HUES48 (cell line): ENCODE results near the gene RSRP1.
A peak's percentile ranks its signal among the peaks of the same experiment; 100 is the strongest.

Experiments used
- H3K27ac ChIP-seq: one replicate; pipeline ENCODE4 v1.7.0; 2013; ENCODE audit warnings: low read depth, low read length, inconsistent platforms
- H3K27me3 ChIP-seq: 2 replicates; pipeline ENCODE4 v1.6.1; 2013; ENCODE audit warnings: mild to moderate bottlenecking, low read length; ENCODE audit not compliant: control insufficient read depth, insufficient read depth
- H3K36me3 ChIP-seq: 2 replicates; pipeline ENCODE4 v1.6.1; 2013; ENCODE audit warnings: low read length; ENCODE audit not compliant: control insufficient read depth, insufficient read depth
- H3K4me1 ChIP-seq: 2 replicates; pipeline ENCODE4 v1.6.1; 2013; ENCODE audit warnings: mild to moderate bottlenecking, low read length; ENCODE audit not compliant: control insufficient read depth, insufficient read depth
- H3K4me3 ChIP-seq: 2 replicates; pipeline ENCODE4 v1.5.1; 2013; ENCODE audit warnings: mild to moderate bottlenecking, low read depth, low read length
- H3K9ac ChIP-seq: 2 replicates; pipeline ENCODE4 v1.6.1; 2013; ENCODE audit warnings: mild to moderate bottlenecking, low read depth, low read length, moderate library complexity
- H3K9me3 ChIP-seq: 2 replicates; pipeline ENCODE4 v1.6.1; 2013; ENCODE audit warnings: low read length; ENCODE audit not compliant: control insufficient read depth, insufficient read depth

The RSRP1 gene

GRCh38 chr1:25255706-25256577 lies 8.7 kb upstream of the RSRP1 start:
- Histone ChIP-seq H3K36me3 (no peaks in the 10 kb centered on the region), H3K9me3 (no peaks in the 10 kb centered on the region), H3K4me1 (peaks cover 12% of the 10 kb centered on the region), H3K4me3 (no peak overlapping the region), H3K9ac (no peak overlapping the region), H3K27ac (no peak overlapping the region), H3K27me3 (no peaks in the 10 kb centered on the region)

- H3K27ac ChIP-seq = peak overlapping the region; percentile 90
- H3K36me3 ChIP-seq = no peaks in the 10 kb centered on the region
- no peak overlapping the region for H3K4me3 ChIP-seq
- peaks cover 12% of the 10 kb centered on the region for H3K4me1 ChIP-seq
- H3K9me3 ChIP-seq = no peaks in the 10 kb centered on the region
- H3K27me3 ChIP-seq = no peaks in the 10 kb centered on the region
- H3K9ac ChIP-seq = no peak overlapping the region
These were observed 6.7 kb upstream of the RSRP1 start for GRCh38 chr1:25253911-25254310.

GRCh38 chr1:25247829-25248754 lies 838 bp upstream of the RSRP1 start:
- H3K4me1 ChIP-seq = peaks cover 10% of the 10 kb centered on the region; the same call in 1 of the 2 replicates
- H3K9me3 ChIP-seq = no peaks in the 10 kb centered on the region
- H3K27me3 ChIP-seq = no peaks in the 10 kb centered on the region
- H3K36me3 ChIP-seq = peaks cover 27% of the 10 kb centered on the region
- H3K9ac ChIP-seq = peak overlapping the region; percentile 2
- peak overlapping the region; percentile 96 for H3K27ac ChIP-seq
- H3K4me3 ChIP-seq = peak overlapping the region; percentile 98

GRCh38 chr1:25246600-25247023 lies 642 bp downstream of the RSRP1 start:
- no peaks in the 10 kb centered on the region for H3K27me3 ChIP-seq
- peak overlapping the region; percentile 89 for H3K9ac ChIP-seq
- peak overlapping the region; percentile 96 for H3K27ac ChIP-seq
- peak overlapping the region; percentile 98 for H3K4me3 ChIP-seq
- peaks cover 42% of the 10 kb centered on the region for H3K36me3 ChIP-seq
- H3K4me1 ChIP-seq = peaks cover 10% of the 10 kb centered on the region; the same call in 1 of the 2 replicates
- no peaks in the 10 kb centered on the region for H3K9me3 ChIP-seq

GRCh38 chr1:25245809-25246599 lies 1.2 kb downstream of the RSRP1 start:
- Histone ChIP-seq H3K27ac (peak overlapping the region; percentile 96), H3K27me3 (no peaks in the 10 kb centered on the region), H3K9ac (peak overlapping the region; percentile 89), H3K36me3 (peaks cover 42% of the 10 kb centered on the region), H3K4me3 (peak overlapping the region; percentile 98), H3K4me1 (peaks cover 10% of the 10 kb centered on the region; the same call in 1 of the 2 replicates), H3K9me3 (no peaks in the 10 kb centered on the region)

- H3K4me1 ChIP-seq = peaks cover 12% of the 10 kb centered on the region; the same call in 1 of the 2 replicates
- H3K27ac ChIP-seq = no peak overlapping the region
- no peaks in the 10 kb centered on the region for H3K9me3 ChIP-seq
- peaks cover 42% of the 10 kb centered on the region for H3K36me3 ChIP-seq
- H3K27me3 ChIP-seq = no peaks in the 10 kb centered on the region
- H3K9ac ChIP-seq = no peak overlapping the region
- H3K4me3 ChIP-seq = peak overlapping the region; percentile 98
These were observed 1.9 kb downstream of the RSRP1 start for GRCh38 chr1:25245393-25245792.

- Histone ChIP-seq H3K4me1 (peaks cover 12% of the 10 kb centered on the region; the same call in 1 of the 2 replicates), H3K9ac (no peak overlapping the region), H3K4me3 (no peak overlapping the region), H3K36me3 (peaks cover 42% of the 10 kb centered on the region), H3K27me3 (no peaks in the 10 kb centered on the region), H3K9me3 (no peaks in the 10 kb centered on the region), H3K27ac (no peak overlapping the region)
These were observed 3.3 kb downstream of the RSRP1 start for GRCh38 chr1:25243907-25244306.

- H3K4me3 ChIP-seq = peak overlapping the region; percentile 66
- H3K9me3 ChIP-seq = no peaks in the 10 kb centered on the region
- peaks cover 33% of the 10 kb centered on the region for H3K36me3 ChIP-seq
- H3K4me1 ChIP-seq = 0 out of 2 replicates have a peak, but pooled peaks cover 2% of the 10 kb centered on the region
- peak overlapping the region; percentile 83 for H3K27ac ChIP-seq
- H3K9ac ChIP-seq = peak overlapping the region; percentile 62
- no peaks in the 10 kb centered on the region for H3K27me3 ChIP-seq
These were observed 7.3 kb downstream of the RSRP1 start for GRCh38 chr1:25239681-25240541.

- Histone ChIP-seq H3K4me1 (peaks cover 6% of the 10 kb centered on the region; the same call in 1 of the 2 replicates), H3K27me3 (no peaks in the 10 kb centered on the region), H3K4me3 (no peak overlapping the region), H3K9ac (no peak overlapping the region), H3K9me3 (no peaks in the 10 kb centered on the region), H3K27ac (no peak overlapping the region), H3K36me3 (peaks cover 14% of the 10 kb centered on the region)
These were observed 9.2 kb downstream of the RSRP1 start for GRCh38 chr1:25238046-25238445.
